Mesenchymal stem cell (in vitro differentiated cells and primary cell): Measurements from ENCODE around the gene ARHGAP23.
A peak's percentile ranks its signal among the peaks of the same experiment; 100 is the strongest.

Experiments
- DNase-seq: peaks from one replicate; pipeline ENCODE4 v3.0.0-alpha.2; 2013
- H2AFZ ChIP-seq: one replicate; pipeline ENCODE4 v1.6.1; 2013; ENCODE audit warnings: low read depth, mild to moderate bottlenecking, control low read depth, inconsistent platforms, low read length, moderate library complexity
- H2AK5ac ChIP-seq: 2 replicates; pipeline ENCODE4 v1.6.1; 2013; ENCODE audit warnings: low read length, moderate library complexity, mild to moderate bottlenecking, inconsistent platforms; ENCODE audit not compliant: severe bottlenecking
- H2BK120ac ChIP-seq: one replicate; pipeline ENCODE4 v1.6.1; 2013; ENCODE audit warnings: low read depth, mild to moderate bottlenecking, inconsistent platforms, low read length, moderate library complexity
- H2BK12ac ChIP-seq, 2 experiments: one replicate each; pipeline ENCODE4 v1.6.1; 2013; ENCODE audit warnings: inconsistent platforms in 2 of 2, low read length in 2 of 2, mild to moderate bottlenecking in 2 of 2, moderate library complexity in 2 of 2, control low read depth in 1 of 2
- H2BK15ac ChIP-seq: one replicate; pipeline ENCODE4 v1.6.1; 2013; ENCODE audit warnings: mild to moderate bottlenecking, low read depth, inconsistent platforms; ENCODE audit not compliant: poor library complexity, severe bottlenecking
- H2BK5ac ChIP-seq: 2 replicates; pipeline ENCODE4 v1.6.1; 2013; ENCODE audit warnings: low read depth, mild to moderate bottlenecking, low read length, control low read depth, inconsistent platforms; ENCODE audit not compliant: poor library complexity, severe bottlenecking
- H3K14ac ChIP-seq, 2 experiments: one replicate each; pipeline ENCODE4 v1.6.1; 2013; ENCODE audit warnings: inconsistent platforms in 2 of 2, low read length in 2 of 2, control low read depth in 1 of 2, mild to moderate bottlenecking in 1 of 2, moderate library complexity in 1 of 2
- H3K18ac ChIP-seq, 2 experiments: one replicate each; pipeline ENCODE4 v1.6.1; 2013; ENCODE audit warnings: inconsistent platforms in 2 of 2, low read length in 2 of 2, control low read depth in 1 of 2, low read depth in 1 of 2, mild to moderate bottlenecking in 1 of 2
- H3K23ac ChIP-seq, 2 experiments: one replicate each; pipeline ENCODE4 v1.6.1; 2013; ENCODE audit warnings: inconsistent platforms in 2 of 2, low read length in 2 of 2, mild to moderate bottlenecking in 2 of 2, moderate library complexity in 2 of 2, control low read depth in 1 of 2
- H3K27ac ChIP-seq: 2 replicates; pipeline ENCODE4 v1.5.1; 2013; ENCODE audit warnings: mild to moderate bottlenecking, moderate library complexity, low read length, control low read depth, inconsistent platforms; ENCODE audit not compliant: poor library complexity, severe bottlenecking
- H3K27me3 ChIP-seq, 2 experiments: 2 replicates each; pipeline versions ENCODE4 v1.6.1 to v1.7.0; 2013; ENCODE audit warnings: low read length in 2 of 2, mild to moderate bottlenecking in 2 of 2, moderate library complexity in 2 of 2, control low read depth in 1 of 2, inconsistent platforms in 1 of 2; ENCODE audit not compliant: control insufficient read depth in 1 of 2, insufficient read depth in 1 of 2
- H3K36me3 ChIP-seq, 2 experiments: 2 replicates each; pipeline versions ENCODE4 v1.6.1 to v1.7.0; 2013; ENCODE audit warnings: low read length in 2 of 2, control low read depth in 1 of 2, inconsistent platforms in 1 of 2, low read depth in 1 of 2, mild to moderate bottlenecking in 1 of 2; ENCODE audit not compliant: insufficient read depth in 2 of 2, control insufficient read depth in 1 of 2
- H3K4ac ChIP-seq, 2 experiments: one replicate each; pipeline ENCODE4 v1.6.1; 2013; ENCODE audit warnings: inconsistent platforms in 2 of 2, low read length in 2 of 2, mild to moderate bottlenecking in 2 of 2, moderate library complexity in 2 of 2, control low read depth in 1 of 2, low read depth in 1 of 2
- H3K4me1 ChIP-seq: 2 replicates; pipeline ENCODE4 v1.6.1; 2013; ENCODE audit warnings: low read depth, low read length, control low read depth; ENCODE audit not compliant: control insufficient read depth, insufficient read depth
- H3K4me2 ChIP-seq: 2 replicates; pipeline ENCODE4 v1.6.1; 2013; ENCODE audit warnings: low read length, mild to moderate bottlenecking, inconsistent platforms; ENCODE audit not compliant: poor library complexity, severe bottlenecking
- H3K4me3 ChIP-seq, 2 experiments: 2 replicates each; pipeline versions ENCODE4 v1.5.1 to v1.7.0; 2013; ENCODE audit warnings: low read length in 2 of 2, mild to moderate bottlenecking in 2 of 2, control low read depth in 1 of 2, low read depth in 1 of 2; ENCODE audit not compliant: insufficient read depth in 1 of 2
- H3K79me1 ChIP-seq: replicated peaks from 2 replicates; pipeline ENCODE4 v1.6.1; 2013; ENCODE audit warnings: mild to moderate bottlenecking, control low read depth, low read length, inconsistent platforms; ENCODE audit not compliant: poor library complexity, severe bottlenecking
- H3K9ac ChIP-seq: 2 replicates; pipeline ENCODE4 v1.7.0; 2013; ENCODE audit warnings: mild to moderate bottlenecking, low read length, moderate library complexity
- H3K9me3 ChIP-seq: 2 replicates; pipeline ENCODE4 v1.7.0; 2013; ENCODE audit warnings: mild to moderate bottlenecking, low read length; ENCODE audit not compliant: control insufficient read depth
- H4K8ac ChIP-seq: one replicate; pipeline ENCODE4 v1.6.1; 2013; ENCODE audit warnings: inconsistent platforms, mild to moderate bottlenecking, low read length, moderate library complexity
- H4K91ac ChIP-seq: one replicate; pipeline ENCODE4 v1.6.1; 2013; ENCODE audit warnings: mild to moderate bottlenecking, low read length, inconsistent platforms
- WGBS: methylation state at CpG from one replicate; pipeline ENCODE4 v1.1.7; 2013; ENCODE audit warnings: mixed read lengths; 5-methylcytosine and 5-hydroxymethylcytosine counted together

Gene ARHGAP23

DNA sequence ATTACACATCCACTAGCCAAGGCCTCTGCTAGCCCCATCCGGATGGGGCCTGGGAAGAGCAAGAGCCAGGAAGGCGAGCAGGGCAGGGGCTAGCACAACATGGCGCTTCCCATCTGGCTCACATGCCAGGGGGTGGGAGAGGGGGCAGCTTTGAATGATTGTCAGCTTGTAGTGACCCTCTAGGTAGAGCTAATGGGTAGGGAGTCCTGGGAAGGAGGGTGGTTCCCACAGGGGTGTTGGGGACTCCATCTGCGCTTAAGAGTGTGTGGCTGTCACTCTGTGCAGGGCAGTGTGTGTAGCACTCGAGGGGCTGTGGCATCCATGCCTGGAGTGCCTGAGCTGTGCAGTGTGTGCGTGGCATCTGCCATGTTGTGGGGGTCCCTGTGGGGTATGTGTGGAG is 24.5 kb downstream of the ARHGAP23 start:
- no peak overlapping the region for H2AFZ ChIP-seq
- H3K14ac ChIP-seq: peak overlapping the region in 1 of 2 experiments; percentile 95
- no peaks in the 10 kb centered on the region for H3K79me1 ChIP-seq
- peak; percentile 51 for DNase-seq
- no peaks in the 10 kb centered on the region for H3K27me3 ChIP-seq
- H3K4ac ChIP-seq: peak overlapping the region; percentile 64 to 85
- H3K4me1 ChIP-seq: peaks cover 75% of the 10 kb centered on the region
- peak overlapping the region; percentile 76 for H2BK120ac ChIP-seq
- peak overlapping the region; percentile 50 to 99 for H2BK12ac ChIP-seq
- H2BK5ac ChIP-seq: peak overlapping the region; percentile 87
- peak overlapping the region; percentile 45 for H2BK15ac ChIP-seq
- H3K18ac ChIP-seq: peak overlapping the region; percentile 35 to 100
- H4K91ac ChIP-seq: peak overlapping the region; percentile 93
- H3K4me3 ChIP-seq: peak overlapping the region in 1 of 2 experiments; percentile 53
- peak overlapping the region in 1 of 2 experiments; percentile 94 for H3K23ac ChIP-seq
- no peak overlapping the region for H3K9ac ChIP-seq
- H3K4me2 ChIP-seq: peak overlapping the region; percentile 54
- H2AK5ac ChIP-seq: peak overlapping the region; percentile 82
- 84% methylated on average over 6 of the region's 6 CpGs for WGBS
- peaks cover 3 to 11% of the 10 kb centered on the region in 2 experiments for H3K36me3 ChIP-seq
- no peaks in the 10 kb centered on the region for H3K9me3 ChIP-seq
- peak overlapping the region; percentile 82 for H4K8ac ChIP-seq
- H3K27ac ChIP-seq: peak overlapping the region; percentile 94

DNA sequence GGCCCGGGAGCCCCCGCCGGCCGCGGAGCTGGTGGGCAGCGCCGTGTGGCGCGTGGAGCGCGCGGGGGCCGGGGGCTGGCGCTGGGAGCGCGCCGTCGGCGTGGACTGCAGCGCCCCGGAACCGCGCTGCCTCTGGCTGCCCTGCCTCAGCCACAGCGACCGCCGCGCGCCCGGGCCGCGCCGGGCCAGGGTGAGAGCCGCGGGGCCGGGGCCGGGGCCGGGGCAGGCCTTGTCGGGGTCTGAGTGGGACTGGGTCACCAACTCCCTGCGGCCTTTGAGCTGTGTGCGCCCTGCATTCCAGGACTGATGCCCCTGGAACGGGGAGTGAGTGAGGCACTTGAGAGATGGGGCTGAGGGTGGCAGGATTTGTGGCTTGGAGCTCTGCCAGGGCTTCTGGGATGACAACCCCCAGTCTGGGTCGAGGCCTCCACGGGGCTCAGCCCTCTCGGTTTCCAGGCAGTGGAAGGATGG is 25.7 kb downstream of the ARHGAP23 start:
- Histone ChIP-seq H3K9ac (peak overlapping the region; percentile 71), H2BK15ac (peak overlapping the region; percentile 50), H3K14ac (peak overlapping the region in 1 of 2 experiments; percentile 61), H3K4ac (peak overlapping the region in 1 of 2 experiments; percentile 71), H3K23ac (no peak overlapping the region), H4K8ac (no peak overlapping the region), H3K4me1 (peaks cover 72% of the 10 kb centered on the region), H2AFZ (no peak overlapping the region), H2BK120ac (peak overlapping the region; percentile 93), H3K79me1 (peaks cover 3% of the 10 kb centered on the region), H3K36me3 (peaks cover 16 to 20% of the 10 kb centered on the region in 2 experiments), H3K18ac (peak overlapping the region; percentile 26 to 89), H2BK12ac (peak overlapping the region in 1 of 2 experiments; percentile 0), H4K91ac (peak overlapping the region; percentile 79), H3K9me3 (no peaks in the 10 kb centered on the region), H2BK5ac (peak overlapping the region; percentile 49), H2AK5ac (no peak overlapping the region), H3K27ac (peak overlapping the region; percentile 87), H3K27me3 (no peaks in the 10 kb centered on the region), H3K4me3 (peak overlapping the region; percentile 54 to 78), H3K4me2 (peak overlapping the region; percentile 69)
- WGBS: 0% methylated on average over 18 of the region's 44 CpGs
- peak; percentile 60 for DNase-seq

DNA sequence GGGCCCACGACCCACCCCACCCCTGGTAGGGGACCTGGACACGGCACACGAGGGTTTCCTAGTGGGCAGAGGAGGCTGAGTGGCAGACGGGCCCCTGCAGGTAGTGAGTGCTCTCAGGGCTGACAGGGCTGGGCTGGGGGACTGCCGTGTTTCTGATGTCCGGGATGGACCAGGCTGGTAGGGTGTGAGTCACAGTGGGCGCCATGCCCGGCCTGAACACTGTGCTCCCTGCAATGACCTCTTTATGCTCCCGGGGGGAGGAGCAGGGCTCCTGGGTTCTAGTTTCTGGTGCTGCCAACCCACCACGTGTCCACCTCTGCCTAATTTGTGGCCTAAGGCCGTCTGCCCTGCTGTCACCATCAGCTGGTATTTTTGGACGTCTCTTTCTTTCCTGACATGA is 26.3 kb downstream of the ARHGAP23 start:
- Histone ChIP-seq H3K4me1 (peaks cover 72% of the 10 kb centered on the region), H2BK5ac (no peak overlapping the region), H3K79me1 (peaks cover 3% of the 10 kb centered on the region), H3K4me3 (peak overlapping the region; percentile 54 to 78), H2AFZ (no peak overlapping the region), H3K4me2 (peak overlapping the region; percentile 69), H3K9ac (peak overlapping the region; percentile 71), H3K27me3 (no peaks in the 10 kb centered on the region), H3K27ac (peak overlapping the region; percentile 87), H4K8ac (peak overlapping the region; percentile 36), H3K14ac (peak overlapping the region in 1 of 2 experiments; percentile 61), H2BK120ac (peak overlapping the region; percentile 51), H3K18ac (peak overlapping the region; percentile 26 to 89), H2BK12ac (peak overlapping the region in 1 of 2 experiments; percentile 0), H3K23ac (no peak overlapping the region), H2AK5ac (no peak overlapping the region), H2BK15ac (peak overlapping the region; percentile 50), H3K9me3 (no peaks in the 10 kb centered on the region), H3K36me3 (peaks cover 21 to 25% of the 10 kb centered on the region in 2 experiments), H3K4ac (peak overlapping the region in 1 of 2 experiments; percentile 71), H4K91ac (peak overlapping the region; percentile 79)
- 0% methylated on average over 11 of the region's 12 CpGs for WGBS
- peak; percentile 79 for DNase-seq

DNA sequence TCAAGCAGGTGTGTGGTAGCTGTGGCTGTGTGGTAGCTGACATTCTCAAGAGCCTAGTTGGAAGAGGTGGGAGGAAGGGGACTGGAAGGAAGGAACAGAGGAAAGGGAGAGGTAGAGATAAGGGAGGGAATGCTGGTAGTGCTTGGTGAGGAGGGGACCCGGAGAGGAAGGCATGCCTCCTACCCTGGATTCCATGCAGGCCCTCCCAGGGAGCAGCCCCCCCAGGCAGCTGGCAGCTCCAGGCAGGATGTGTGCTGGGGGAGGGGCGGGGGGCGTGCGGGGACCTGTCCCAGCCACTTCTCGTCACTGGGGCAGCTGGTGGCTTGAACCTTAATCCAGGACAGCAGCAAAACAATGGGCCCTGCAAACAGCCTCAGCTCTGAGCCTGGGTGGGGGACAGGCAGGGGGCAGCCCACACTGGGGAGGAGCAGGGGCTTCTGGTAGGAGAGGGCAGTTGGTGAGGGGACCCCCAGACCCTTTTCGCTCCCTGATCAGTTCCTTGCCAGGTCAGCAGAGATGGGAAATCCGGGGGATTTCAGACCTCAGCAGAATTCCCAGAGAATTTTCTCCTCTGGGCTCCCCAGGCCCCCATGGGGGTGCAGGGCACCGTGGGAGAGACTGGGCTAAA is 27.1 kb downstream of the ARHGAP23 start:
- 35% methylated on average over 8 of the region's 8 CpGs for WGBS

More for the DNA sequence above, 27.1 kb downstream of the ARHGAP23 start:
- H2BK5ac ChIP-seq: peak overlapping the region; percentile 40
- H4K8ac ChIP-seq: no peak overlapping the region
- no peak overlapping the region for H4K91ac ChIP-seq
- H3K27me3 ChIP-seq: no peaks in the 10 kb centered on the region
- peak; percentile 14 for DNase-seq
- H3K18ac ChIP-seq: peak overlapping the region; percentile 24 to 73
- peaks cover 73% of the 10 kb centered on the region for H3K4me1 ChIP-seq
- peaks cover 3% of the 10 kb centered on the region for H3K79me1 ChIP-seq
- H3K27ac ChIP-seq: peak overlapping the region; percentile 87
- H2BK15ac ChIP-seq: no peak overlapping the region
- H3K9me3 ChIP-seq: no peaks in the 10 kb centered on the region
- peak overlapping the region in 1 of 2 experiments; percentile 82 for H3K14ac ChIP-seq
- H2AFZ ChIP-seq: no peak overlapping the region
- H2AK5ac ChIP-seq: peak overlapping the region; percentile 40
- H3K4me3 ChIP-seq: peak overlapping the region; percentile 22 to 78
- H3K4ac ChIP-seq: peak overlapping the region in 1 of 2 experiments; percentile 37
- H3K36me3 ChIP-seq: peaks cover 30 to 34% of the 10 kb centered on the region in 2 experiments
- peak overlapping the region; percentile 23 for H2BK120ac ChIP-seq
- H3K4me2 ChIP-seq: peak overlapping the region; percentile 69
- peak overlapping the region; percentile 23 for H3K9ac ChIP-seq
- H2BK12ac ChIP-seq: peak overlapping the region in 1 of 2 experiments; percentile 15
- no peak overlapping the region for H3K23ac ChIP-seq
